AML-193 (cell line): Measurements from ENCODE around the gene CLCN5.

Source experiments
- DNase-seq, 2 experiments: peaks; one replicate each; lab custom pipeline; 2025; lab: John Stamatoyannopoulos, UW

CLCN5 gene

DNA sequence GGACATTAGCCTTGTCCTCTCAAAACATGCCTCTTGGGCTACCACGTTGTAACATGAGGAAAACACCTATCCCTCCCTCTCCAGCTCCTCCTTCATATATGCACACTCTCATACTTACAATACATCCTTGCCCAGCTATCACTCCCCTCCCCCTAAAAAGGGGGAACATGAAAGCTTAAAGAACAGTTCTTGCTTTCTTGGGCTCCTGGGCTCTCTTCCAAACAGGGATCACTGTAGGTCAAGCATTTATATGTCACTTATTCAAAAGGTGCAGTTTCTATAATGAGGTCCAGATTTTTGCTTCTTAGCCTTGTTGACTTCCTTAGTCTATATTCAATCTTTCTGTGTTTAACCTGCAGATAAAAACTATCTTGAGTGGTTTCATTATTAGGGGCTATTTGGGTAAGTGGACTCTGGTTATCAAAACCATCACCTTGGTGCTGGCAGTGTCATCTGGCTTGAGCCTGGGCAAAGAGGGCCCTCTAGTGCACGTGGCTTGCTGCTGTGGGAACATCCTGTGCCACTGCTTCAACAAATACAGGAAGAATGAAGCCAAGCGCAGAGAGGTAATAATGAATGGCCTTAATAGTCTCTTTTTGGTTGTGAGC is 159.0 kb downstream of the CLCN5 start:
- peak in 1 of 2 experiments; percentile 3 for DNase-seq

GRCh38 chrX:50082741-50083140 is 160.3 kb downstream of the CLCN5 start:
- no peak for DNase-seq

DNA sequence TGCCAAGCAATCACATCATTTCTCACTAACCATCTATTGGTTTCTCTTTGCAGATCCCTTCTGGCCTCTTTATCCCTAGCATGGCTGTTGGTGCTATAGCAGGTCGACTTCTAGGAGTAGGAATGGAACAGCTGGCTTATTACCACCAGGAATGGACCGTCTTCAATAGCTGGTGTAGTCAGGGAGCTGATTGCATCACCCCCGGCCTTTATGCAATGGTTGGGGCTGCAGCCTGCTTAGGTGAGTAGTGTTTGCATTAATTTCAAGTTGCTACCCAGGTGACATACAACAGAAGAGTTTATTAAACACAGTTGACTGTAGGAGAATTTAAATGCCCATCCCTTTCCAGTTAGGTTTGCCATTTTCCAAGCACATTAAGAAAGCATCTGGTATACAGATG is 166.2 kb downstream of the CLCN5 start:
- DNase-seq: no peak

- DNase-seq: no peak
Measured at GRCh38 chrX:50093625-50094024, 171.2 kb downstream of the CLCN5 start.

DNA sequence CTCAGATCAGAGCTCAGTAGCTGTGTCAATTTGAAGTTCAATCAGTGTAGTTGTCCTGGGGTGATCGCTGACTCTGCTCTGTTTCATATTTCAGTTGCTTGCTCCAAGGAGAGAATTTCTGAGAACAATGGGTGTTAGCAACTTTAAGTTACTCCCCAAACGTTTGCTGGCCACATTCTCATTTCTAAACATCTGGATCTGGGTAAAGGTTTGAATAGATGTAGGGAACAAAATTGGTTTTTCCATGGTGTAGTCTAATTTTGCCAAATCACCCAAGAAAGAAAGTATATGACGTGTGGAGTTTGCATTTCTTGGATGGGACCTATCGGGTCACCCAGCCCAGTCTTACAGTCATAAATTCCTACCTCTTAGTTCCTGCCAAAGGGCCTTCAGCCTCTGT is 174.7 kb downstream of the CLCN5 start:
- no peak for DNase-seq

DNA sequence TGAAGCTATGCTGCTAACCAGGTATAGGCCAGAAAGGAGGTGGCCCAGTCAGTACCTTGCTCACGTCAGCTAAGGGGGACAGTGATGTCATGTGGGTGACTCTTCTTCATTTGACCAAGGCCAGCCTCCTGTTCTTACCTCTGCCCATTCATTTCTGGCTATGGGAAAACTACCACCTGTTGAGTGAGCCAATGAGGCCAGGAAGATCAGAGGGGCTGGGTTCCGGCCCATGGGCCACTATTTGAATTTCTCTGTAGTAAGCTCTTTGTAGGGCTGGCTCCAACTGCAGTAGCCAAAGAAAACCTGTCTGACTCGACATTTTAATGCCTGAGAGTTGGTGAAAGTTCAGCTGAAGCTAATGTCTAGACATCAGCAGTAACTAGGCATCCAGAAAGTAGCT is 175.8 kb downstream of the CLCN5 start:
- no peak for DNase-seq

DNA sequence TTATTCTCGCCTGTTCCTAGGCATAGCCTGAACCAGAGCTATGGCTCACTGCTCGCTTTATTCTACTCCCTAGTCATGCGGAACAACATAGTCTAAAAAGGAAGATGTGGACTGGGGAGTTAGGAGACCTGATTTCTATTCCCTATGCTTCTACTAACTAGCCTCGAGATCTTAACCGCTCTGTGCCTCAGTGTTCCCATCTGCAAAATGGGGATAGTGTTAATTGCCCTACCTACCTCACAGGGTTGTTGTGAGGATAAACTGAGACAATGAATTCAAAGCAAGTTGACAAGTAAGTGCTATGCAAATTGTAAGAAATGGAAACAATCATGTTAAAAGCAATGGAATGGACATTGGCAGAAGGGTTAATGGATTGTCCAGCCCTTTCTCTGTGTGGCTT is 176.4 kb downstream of the CLCN5 start:
- no peak for DNase-seq

GRCh38 chrX:50099331-50099730 is 176.9 kb downstream of the CLCN5 start:
- no peak for DNase-seq

DNA sequence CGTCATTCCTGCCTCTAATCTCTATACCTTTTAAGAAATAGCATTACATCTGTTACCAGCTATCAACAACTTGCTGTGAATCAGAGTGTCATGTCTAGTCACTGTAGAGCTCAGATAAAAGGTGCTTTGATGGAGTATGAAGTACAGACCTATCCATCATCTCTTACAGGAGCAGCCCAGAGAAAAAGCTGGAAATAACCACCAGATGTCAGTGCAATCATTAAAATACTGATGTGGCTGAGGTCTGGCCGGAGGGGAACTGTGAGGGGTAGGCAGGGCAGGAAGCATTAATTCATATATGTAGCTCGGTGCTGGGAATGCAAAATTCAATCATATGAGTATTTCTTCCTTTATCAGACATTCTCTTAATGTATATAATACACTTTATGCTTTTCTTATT is 177.8 kb downstream of the CLCN5 start:
- peak in 1 of 2 experiments; percentile 1 for DNase-seq

DNA sequence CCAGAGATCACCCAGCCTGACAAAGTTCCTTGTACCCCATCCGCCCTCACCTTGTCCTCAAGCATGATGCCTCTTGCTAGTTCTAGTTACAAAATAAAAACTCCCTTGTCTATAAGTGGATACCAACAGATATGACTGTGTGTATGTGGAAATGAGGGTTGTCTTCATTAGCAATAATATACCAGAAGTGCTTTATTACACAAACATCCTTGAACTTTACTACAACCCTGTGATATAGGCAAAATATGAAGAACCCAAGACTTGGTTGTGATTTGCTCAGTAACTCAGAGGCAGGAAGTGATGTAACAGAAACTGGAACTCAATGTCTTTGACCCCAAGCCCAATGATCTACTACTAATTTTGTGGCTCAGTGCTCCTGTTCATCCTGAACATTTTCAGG is 180.8 kb downstream of the CLCN5 start:
- DNase-seq: no peak

- no peak for DNase-seq
Measured at GRCh38 chrX:50103866-50104566, 181.6 kb downstream of the CLCN5 start.

- no peak for DNase-seq
Measured at GRCh38 chrX:50106051-50106675, 183.8 kb downstream of the CLCN5 start.

DNA sequence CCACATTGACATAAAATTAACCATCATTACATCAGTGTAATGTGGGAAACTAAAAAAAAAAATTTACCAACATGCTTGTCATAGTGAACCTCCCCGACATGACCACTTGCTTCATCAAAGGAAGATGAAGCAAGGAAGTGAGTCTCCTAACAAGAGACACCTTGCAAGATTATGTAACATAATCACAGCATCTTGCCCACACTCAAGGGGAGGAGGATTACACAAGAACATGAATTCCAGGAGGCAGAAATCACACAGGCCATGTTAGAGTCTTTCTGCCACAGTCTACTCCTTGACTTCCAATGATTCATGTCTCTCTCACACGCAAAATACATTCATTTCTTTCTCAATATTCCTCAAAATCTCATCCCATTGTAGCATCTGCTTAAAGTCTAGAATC is 185.1 kb downstream of the CLCN5 start:
- no peak for DNase-seq

DNA sequence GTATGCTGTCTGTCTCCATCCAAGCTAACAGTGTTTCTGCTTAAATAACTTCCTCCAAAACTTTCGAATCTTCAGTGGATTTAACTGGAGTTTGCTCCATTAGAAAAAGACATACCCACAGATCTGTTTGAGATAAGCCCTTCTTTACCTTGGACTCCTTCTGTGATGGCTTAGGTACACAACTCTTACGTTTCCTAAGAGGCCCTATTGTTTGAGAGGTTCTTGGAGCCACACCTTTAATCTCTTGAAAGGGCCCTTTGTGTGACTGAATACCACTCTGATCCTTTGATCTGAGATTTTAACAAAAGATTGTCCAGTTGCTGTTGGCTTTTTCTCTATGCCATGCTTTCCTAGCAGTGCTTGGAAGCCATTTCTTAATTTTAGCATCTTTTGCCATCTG is 185.9 kb downstream of the CLCN5 start:
- no peak for DNase-seq

DNA sequence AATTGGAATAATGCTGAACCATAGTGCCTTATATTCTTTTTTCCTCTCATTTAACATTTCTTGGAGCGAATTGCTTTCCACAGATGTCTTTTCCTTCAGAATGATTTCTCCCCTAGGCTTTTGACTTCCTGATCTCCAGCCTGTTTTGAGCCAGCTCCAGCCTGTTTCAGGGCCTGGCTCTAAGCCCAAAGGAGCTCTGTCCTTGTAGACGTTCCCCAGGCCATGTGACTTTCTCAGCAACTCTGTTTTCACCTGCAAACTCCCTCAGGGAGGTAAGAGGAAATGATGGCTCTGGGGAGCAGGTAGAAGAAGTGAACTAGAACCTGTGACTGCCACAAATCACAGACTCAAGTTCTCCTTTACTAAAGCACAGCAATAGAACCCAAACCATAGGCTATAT is 189.3 kb downstream of the CLCN5 start:
- no peak for DNase-seq

DNA sequence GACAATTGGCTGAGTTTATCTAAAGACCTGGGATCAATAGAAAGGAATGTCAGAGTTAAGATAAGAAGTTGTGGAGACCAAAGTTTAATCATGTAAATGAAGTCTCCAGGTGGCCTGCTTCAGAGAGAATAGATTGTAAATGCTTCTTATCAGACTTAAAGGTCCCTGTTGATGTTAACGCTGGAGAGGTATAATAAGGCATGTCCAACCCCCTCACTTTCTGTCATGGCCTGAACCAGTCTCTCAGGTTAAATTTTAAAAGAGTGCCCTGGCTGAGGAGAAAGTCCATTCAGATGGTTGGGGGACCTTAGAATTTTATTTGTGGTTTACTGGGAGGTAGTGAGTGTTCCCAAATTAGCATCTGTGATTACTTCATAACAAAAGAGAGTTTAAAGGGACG is 191.7 kb downstream of the CLCN5 start:
- no peak for DNase-seq

- DNase-seq: no peak
Measured at GRCh38 chrX:50115973-50116372, 193.6 kb downstream of the CLCN5 start.

- DNase-seq: no peak
Measured at GRCh38 chrX:50117476-50117875, 195.1 kb downstream of the CLCN5 start.

GRCh38 chrX:50125480-50125879 is 203.1 kb downstream of the CLCN5 start:
- DNase-seq: no peak

GRCh38 chrX:50147972-50148371 is 225.6 kb downstream of the CLCN5 start:
- no peak for DNase-seq
